Endothelial cell of umbilical vein (primary cell): ENCODE results near the gene BCAS4. TPM values are rescaled to one million over a fixed set of nuclear protein-coding genes. Genes with fewer than 3 reads are reported as not detected.

Source experiments
- BruUV-seq: library from RNA; stranded (reverse); fragments of 400-500 nt; replicated peaks from 2 replicates; lab custom pipeline; 2021; lab: Mats Ljungman, UMichigan
- CTCF ChIA-PET: fragments of 300-600, 350-600 bp; sonication (Branson Sonifier 250); formaldehyde crosslinking; loops from one replicate; lab custom pipeline; 2021; ENCODE audit warnings: antibody characterized with exemption, inconsistent platforms; lab: Charles Lee
- POLR2A ChIA-PET: fragments of 300-600, 350-600 bp; sonication (Branson Sonifier 250); formaldehyde crosslinking; loops from one replicate; lab custom pipeline; 2021; ENCODE audit warnings: antibody characterized with exemption, inconsistent platforms; lab: Charles Lee
- DNase-seq: peaks from one replicate; pipeline ENCODE4 v3.0.0-alpha.2; 2011; ENCODE audit warnings: low read depth, low spot score
- FAIRE-seq: peaks from 2 replicates; lab custom pipeline; 2011; peaks lifted over from hg19 to GRCh38; lab: Jason Lieb, UNC
- H2AFZ ChIP-seq: 2 replicates; pipeline ENCODE4 v1.6.0; 2012; ENCODE audit warnings: low read depth, low read length, control low read depth, inconsistent platforms
- H3K27ac ChIP-seq: 2 replicates; pipeline ENCODE4 v1.5.1; 2011; ENCODE audit warnings: low read depth, mild to moderate bottlenecking, control low read depth, low read length, moderate library complexity; ENCODE audit not compliant: insufficient read depth
- H3K27me3 ChIP-seq, 2 experiments: 2 replicates each; pipeline versions ENCODE4 v1.6.0 to v1.6.1; 2011; ENCODE audit warnings: low read length in 2 of 2, mixed read lengths in 1 of 2; ENCODE audit not compliant: control insufficient read depth in 2 of 2, insufficient read depth in 2 of 2
- H3K36me3 ChIP-seq, 2 experiments: 2 replicates in 1 of 2; 3 replicates in 1 of 2; pipeline ENCODE4 v1.5.1; 2011; ENCODE audit warnings: low read length in 2 of 2, mild to moderate bottlenecking in 1 of 2, moderate library complexity in 1 of 2; ENCODE audit not compliant: control insufficient read depth in 2 of 2, insufficient read depth in 2 of 2; ENCODE audit errors: extremely low read depth in 1 of 2
- H3K4me1 ChIP-seq: 3 replicates; pipeline ENCODE4 v1.5.1; 2011; ENCODE audit warnings: mild to moderate bottlenecking, low read length; ENCODE audit not compliant: control insufficient read depth, insufficient read depth; ENCODE audit errors: extremely low read depth
- H3K4me2 ChIP-seq: 2 replicates; pipeline ENCODE4 v1.6.1; 2011; ENCODE audit warnings: low read length, control low read depth, mixed read lengths; ENCODE audit not compliant: insufficient read depth
- H3K4me3 ChIP-seq, 3 experiments: fragments of 200-600 bp in 1 of 3; sonication (generic), shearing (Covaris generic) in 1 of 3; replicated peaks in 1 of 3; 2 replicates each; pipeline ENCODE4 v1.5.1; 2011 to 2016; ENCODE audit warnings: control low read depth in 3 of 3, low read length in 3 of 3, mild to moderate bottlenecking in 2 of 3, inconsistent platforms in 1 of 3, low read depth in 1 of 3, moderate library complexity in 1 of 3; ENCODE audit not compliant: insufficient read depth in 1 of 3
- H3K79me2 ChIP-seq: 2 replicates; pipeline ENCODE4 v1.6.0; 2012; ENCODE audit warnings: low read length, inconsistent platforms; ENCODE audit not compliant: control insufficient read depth, insufficient read depth
- H3K9ac ChIP-seq: replicated peaks from 2 replicates; pipeline ENCODE3; 2011; ENCODE audit warnings: low read length, control low read depth; ENCODE audit not compliant: insufficient read depth; ENCODE audit errors: extremely low read depth
- H3K9me1 ChIP-seq: replicated peaks from 3 replicates; pipeline ENCODE4 v1.6.0; 2011; ENCODE audit warnings: mild to moderate bottlenecking, low read length; ENCODE audit not compliant: control insufficient read depth, insufficient read depth; ENCODE audit errors: extremely low read depth
- H3K9me3 ChIP-seq: replicated peaks from 2 replicates; pipeline ENCODE4 v1.5.1; 2012; ENCODE audit warnings: low read length, inconsistent platforms; ENCODE audit not compliant: control insufficient read depth, insufficient read depth
- H4K20me1 ChIP-seq: replicated peaks from 2 replicates; pipeline ENCODE3; 2011; ENCODE audit warnings: mild to moderate bottlenecking, low read length; ENCODE audit not compliant: control insufficient read depth, insufficient read depth; ENCODE audit errors: extremely low read depth
- JUN ChIP-seq: IDR thresholded peaks from 2 replicates; pipeline ENCODE4 v1.6.1; 2011; ENCODE audit warnings: borderline replicate concordance, low read depth; ENCODE audit not compliant: insufficient read length, insufficient read depth
- MAX ChIP-seq: IDR thresholded peaks from 2 replicates; pipeline ENCODE4 v1.6.1; 2011; ENCODE audit not compliant: insufficient read depth, insufficient read length
- POLR2A ChIP-seq: IDR thresholded peaks from 2 replicates; pipeline ENCODE4 v1.6.1; 2012; ENCODE audit warnings: low read depth, mild to moderate bottlenecking, control low read depth, low read length
- dilution Hi-C: fragments of 300-500 bp; cut with MboI; formaldehyde crosslinking; loops from one replicate; pipeline ENCODE4 v1.15.0; 2019; ENCODE audit warnings: low sequenced_read_pairs; ENCODE audit not compliant: extremely low pct_ligation_motif_present
- intact Hi-C: fragments of 100-400 bp; cut with micrococcal nuclease; formaldehyde crosslinking; loops from one replicate; pipeline ENCODE4 v1.10.0; 2022
- polyA plus RNA-seq, 4 experiments: library from polyadenylated mRNA; depleted of rRNA in 3 of 4; stranded (reverse) in 3 of 4; unstranded in 1 of 4; fragments of >200 nt; gene quantifications; 2 replicates each; pipeline versions ENCODE4 v1.2.1 to v1.2.3, GENCODE V29; 2011 to 2012; ENCODE audit warnings: missing spikeins in 1 of 4
- total RNA-seq: library from RNA; stranded (reverse); gene quantifications from 2 replicates; pipeline ENCODE4 v1.2.3, GENCODE V29; 2021
- TF ChIP-seq, protein P1 (sequence below), 2 donors: IDR thresholded peaks; 1 replicate in 1 of 2; 2 replicates in 1 of 2; pipeline ENCODE4 v1.5.1; 2011; ENCODE audit warnings: low read length in 2 of 2, mild to moderate bottlenecking in 2 of 2, moderate library complexity in 2 of 2, control low read depth in 1 of 2, inconsistent platforms in 1 of 2, low read depth in 1 of 2; ENCODE audit not compliant: insufficient read depth in 1 of 2; ENCODE audit errors: extremely low read depth in 1 of 2

BCAS4 gene
- total and polyA plus RNA-seq, 2 donors (not counting 3 experiments of a cell fraction or from before 2014, with no cell fraction given), result 1.0 to 1.5 TPM

DNA sequence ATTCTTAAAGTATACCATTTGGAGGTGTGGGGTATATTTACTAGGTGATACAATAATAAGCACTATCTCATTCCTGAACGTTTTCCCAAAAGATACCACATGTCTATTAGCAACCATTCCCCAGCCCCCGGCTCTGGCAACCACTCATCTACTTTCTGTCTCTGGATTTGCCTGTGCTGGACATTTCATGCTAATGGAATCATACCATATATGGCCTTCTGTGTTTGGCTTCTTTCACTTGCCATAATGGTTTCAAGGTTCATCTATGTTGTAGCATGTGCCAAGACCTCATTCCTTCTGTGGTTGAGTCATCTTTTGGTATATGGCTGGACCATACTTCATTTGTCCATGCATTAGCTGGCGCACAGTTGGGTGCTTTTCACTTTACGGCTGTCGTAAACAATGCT is 39.7 kb downstream of the BCAS4 start:
- Histone ChIP-seq H3K36me3 (no peaks in the 10 kb centered on the region), H3K27ac (no peak overlapping the region), H3K9ac (no peak overlapping the region), H3K79me2 (no peaks in the 10 kb centered on the region), H2AFZ (no peak overlapping the region), H3K4me1 (no peaks in the 10 kb centered on the region), H3K9me3 (no peaks in the 10 kb centered on the region), H3K4me3 (no peak overlapping the region), H4K20me1 (no peaks in the 10 kb centered on the region), H3K4me2 (no peak overlapping the region), H3K9me1 (no peaks in the 10 kb centered on the region), H3K27me3 (no peaks in the 10 kb centered on the region)
- no TSS peak for BruUV-seq
- intact Hi-C loops (no loop called here), dilution Hi-C loops (no loop called here)
- DNase-seq (no peak), FAIRE-seq (no peak)
- CTCF ChIA-PET, result interaction anchor here (1.4 kb wide), 1 partner anchor 97 kb away, joined by 3 read pairs; no protein-coding TSS in a partner anchor
- TF ChIP-seq, protein P1, sequence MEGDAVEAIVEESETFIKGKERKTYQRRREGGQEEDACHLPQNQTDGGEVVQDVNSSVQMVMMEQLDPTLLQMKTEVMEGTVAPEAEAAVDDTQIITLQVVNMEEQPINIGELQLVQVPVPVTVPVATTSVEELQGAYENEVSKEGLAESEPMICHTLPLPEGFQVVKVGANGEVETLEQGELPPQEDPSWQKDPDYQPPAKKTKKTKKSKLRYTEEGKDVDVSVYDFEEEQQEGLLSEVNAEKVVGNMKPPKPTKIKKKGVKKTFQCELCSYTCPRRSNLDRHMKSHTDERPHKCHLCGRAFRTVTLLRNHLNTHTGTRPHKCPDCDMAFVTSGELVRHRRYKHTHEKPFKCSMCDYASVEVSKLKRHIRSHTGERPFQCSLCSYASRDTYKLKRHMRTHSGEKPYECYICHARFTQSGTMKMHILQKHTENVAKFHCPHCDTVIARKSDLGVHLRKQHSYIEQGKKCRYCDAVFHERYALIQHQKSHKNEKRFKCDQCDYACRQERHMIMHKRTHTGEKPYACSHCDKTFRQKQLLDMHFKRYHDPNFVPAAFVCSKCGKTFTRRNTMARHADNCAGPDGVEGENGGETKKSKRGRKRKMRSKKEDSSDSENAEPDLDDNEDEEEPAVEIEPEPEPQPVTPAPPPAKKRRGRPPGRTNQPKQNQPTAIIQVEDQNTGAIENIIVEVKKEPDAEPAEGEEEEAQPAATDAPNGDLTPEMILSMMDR (IDR thresholded peaks at IDR 0.05; ENCODE audit: extremely low read depth in 1 of 2, insufficient read depth in 1 of 2, low read depth in 1 of 2, low read length in 2 of 2), result no peak
- TF ChIP-seq JUN, result no peak
- TF ChIP-seq MAX, result no peak
- no peak for TF ChIP-seq POLR2A
- POLR2A ChIA-PET, result interaction anchor here (0.7 kb wide), 1 partner anchor 79 kb away, joined by 3 read pairs; no protein-coding TSS in a partner anchor
